Activated CD8-positive, alpha-beta memory T cell treated with anti-CD3 and anti-CD28 coated beads for 48 hours (primary cell): Measurements from ENCODE around the gene GARS1.
"Not testable (repeated sequence)": the region's sequence is repeated elsewhere in the genome, so short reads cannot be mapped to it uniquely, and the experiment has no call there.

Source experiments
- DNase-seq, 3 experiments: peaks; one replicate each; pipeline ENCODE4 v3.0.0-alpha.2; 2020; ENCODE audit warnings: low read depth in 2 of 3, low spot score in 2 of 3

Gene GARS1

DNA sequence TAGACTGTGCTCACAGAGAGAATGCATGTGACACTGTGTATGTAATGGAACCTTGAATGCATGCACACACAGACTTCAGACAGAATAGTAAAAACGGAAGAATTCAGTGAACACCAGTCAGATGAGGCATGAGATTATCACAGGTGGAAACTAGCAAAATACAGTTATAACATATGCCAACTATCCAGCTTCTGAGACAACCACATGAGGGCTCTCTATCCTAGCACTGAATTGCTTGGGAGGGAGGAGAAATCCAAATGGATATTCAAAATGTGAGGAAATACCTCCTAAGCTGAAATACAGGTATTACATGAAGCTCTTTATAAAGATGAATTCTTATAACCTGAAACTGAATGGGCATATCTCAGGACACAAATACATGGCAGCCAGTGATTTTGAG lies 30.6 kb downstream of the GARS1 start:
- DNase-seq: no peak

- no peak for DNase-seq
Observed at GRCh38 chr7:30627026-30627425, 32.3 kb downstream of the GARS1 start.

DNA sequence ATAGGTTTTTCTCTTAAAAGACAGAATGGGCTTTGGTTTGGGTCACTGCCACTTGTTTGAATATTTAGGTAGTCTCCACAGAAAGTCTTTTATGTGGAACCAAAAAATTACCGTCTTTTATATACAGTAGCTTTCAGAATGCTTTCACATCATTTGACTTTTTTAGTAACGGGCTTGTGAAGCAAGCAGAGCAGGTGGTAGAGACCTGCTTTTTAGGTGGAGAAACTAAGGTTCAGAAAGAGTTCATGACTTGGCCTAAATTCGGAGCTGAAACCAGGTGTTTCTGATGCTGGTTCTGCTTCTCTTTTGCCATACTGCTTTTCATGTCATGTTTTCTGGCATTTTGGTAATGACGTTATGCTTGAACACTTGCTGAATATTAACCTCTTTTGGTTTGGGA lies 36.3 kb downstream of the GARS1 start:
- no peak for DNase-seq

DNA sequence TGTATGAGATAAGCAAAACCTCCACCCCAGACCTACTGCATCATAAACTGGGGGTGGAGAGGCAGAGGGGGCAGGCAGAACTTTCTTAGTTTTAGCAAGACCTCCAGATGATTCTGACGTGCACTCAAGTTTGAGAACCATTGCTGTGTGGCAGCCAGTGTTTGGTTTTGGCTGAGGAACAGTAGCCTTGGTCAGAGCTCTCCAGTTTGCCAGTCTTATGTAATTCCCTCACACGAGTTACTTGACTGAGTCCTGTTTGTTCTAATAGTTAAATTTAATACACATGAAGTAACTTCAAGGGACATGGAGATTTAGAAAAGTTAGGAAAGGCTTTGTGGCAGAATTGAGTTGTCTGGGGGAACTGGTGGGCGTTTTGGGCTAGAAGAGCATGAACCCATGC lies 38.5 kb downstream of the GARS1 start:
- DNase-seq: no peak

- no peak for DNase-seq
Observed at GRCh38 chr7:30634193-30634626, 39.5 kb downstream of the GARS1 start.

DNA sequence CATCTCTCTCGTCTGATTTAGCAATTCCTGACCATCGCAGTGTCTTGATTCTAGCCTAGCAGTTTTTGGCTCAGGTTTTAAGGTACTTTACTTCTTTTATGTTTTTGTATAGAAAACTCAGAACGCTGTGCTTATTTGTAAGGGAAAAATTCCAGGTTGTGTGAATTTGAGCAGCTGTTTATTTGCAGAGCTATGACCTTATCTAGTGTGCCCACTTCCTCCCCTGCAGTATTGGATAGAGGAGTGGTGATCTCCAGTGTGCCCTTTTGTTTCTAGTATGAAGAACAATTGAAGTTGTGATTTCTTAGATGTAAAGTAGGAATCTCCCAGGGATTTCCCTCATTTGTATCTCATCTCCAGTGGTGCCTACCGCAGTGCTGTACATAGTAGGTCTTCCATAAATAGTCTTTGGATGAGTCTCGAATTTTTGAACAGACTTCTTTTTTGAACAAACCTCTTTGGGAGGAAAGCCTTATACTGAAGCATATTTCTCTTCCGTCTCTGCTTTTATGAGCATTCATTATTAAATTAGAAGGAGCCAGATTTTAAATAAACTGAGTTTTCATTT lies 40.0 kb downstream of the GARS1 start:
- DNase-seq: no peak

DNA sequence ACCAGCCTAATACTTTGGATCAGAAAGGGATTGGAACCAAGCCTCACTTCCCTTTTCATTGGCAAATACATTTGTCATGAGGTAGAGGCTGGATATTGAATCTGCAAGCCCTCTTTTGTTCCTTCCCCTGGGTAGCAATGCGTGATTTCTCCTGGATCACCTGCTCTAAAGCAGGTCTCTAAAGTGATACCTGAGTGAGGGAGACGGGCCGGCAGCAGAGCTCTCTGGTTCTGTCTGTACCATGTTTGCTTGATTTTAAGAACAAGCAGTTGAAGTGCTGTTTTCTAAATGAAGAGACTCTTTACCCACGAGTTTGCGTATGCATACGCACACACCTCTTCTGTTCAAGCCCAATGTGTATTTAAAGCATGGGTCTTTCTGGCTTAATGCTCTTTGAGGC lies 41.1 kb downstream of the GARS1 start:
- no peak for DNase-seq

DNA sequence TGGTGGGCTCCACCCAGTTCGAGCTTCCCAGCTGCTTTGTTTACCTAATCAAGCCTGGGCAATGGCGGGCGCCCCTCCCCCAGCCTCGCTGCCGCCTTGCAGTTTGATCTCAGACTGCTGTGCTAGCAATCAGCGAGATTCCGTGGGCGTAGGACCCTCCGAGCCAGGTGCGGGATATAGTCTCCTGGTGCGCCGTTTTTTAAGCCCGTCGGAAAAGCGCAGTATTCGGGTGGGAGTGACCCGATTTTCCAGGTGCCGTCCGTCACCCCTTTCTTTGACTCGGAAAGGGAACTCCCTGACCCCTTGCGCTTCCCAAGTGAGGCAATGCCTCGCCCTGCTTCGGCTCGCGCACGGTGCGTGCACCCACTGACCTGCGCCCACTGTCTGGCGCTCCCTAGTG lies 47.6 kb downstream of the GARS1 start:
- not testable (repeated sequence) for DNase-seq

DNA sequence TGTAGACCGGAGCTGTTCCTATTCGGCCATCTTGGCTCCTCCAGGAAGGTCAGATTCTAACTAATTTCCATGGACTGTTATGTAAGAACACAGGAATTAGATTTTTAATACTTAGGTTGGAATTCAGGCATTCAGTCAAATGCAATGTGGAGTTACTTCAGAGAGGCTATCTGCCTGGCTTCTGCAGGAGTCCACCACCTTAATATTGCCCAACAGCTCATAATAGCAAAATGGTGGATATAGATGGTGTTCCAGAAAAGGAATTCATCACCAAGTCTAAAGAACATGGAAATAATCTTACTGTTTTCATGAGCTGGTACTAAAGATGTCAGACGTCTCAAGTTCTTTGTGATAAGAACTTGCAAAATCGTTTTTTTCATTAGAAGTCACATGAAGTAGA lies 48.1 kb downstream of the GARS1 start:
- no peak for DNase-seq

DNA sequence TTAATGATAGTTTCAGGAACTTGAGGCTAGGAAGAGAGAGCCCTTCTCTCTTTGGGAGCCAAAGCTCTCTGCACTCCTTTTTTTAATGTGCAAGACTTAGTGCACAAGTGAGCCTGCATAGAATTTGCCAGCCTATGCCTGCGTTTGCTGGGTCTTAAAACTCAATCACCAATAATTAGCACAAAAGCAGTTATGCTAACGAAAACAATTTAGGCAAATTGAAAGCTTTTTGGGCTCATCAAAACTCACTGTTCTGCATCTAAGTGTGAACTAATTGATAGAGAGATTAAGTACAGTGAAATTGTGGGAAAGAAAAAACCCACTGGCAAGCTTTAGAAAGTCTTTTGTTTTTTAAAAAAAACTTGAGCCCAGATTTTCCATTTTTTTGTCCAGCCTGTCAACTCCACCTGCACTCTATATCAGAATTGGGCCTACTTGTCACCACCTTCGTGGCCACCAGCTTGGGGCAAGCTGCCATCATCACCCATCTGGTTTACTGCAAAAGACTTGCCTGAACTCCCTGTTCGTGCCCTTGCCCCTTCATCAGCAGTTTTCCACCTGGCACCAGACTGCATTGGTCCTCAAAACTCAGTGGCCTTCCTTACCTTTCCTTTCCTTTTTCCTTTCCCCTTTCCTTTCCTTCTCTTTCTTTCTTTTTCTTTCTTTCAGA lies 49.7 kb downstream of the GARS1 start:
- DNase-seq: no peak

GRCh38 chr7:30645661-30646060 lies 51.0 kb downstream of the GARS1 start:
- no peak for DNase-seq

- no peak for DNase-seq
Observed at GRCh38 chr7:30646154-30646553, 51.5 kb downstream of the GARS1 start.

DNA sequence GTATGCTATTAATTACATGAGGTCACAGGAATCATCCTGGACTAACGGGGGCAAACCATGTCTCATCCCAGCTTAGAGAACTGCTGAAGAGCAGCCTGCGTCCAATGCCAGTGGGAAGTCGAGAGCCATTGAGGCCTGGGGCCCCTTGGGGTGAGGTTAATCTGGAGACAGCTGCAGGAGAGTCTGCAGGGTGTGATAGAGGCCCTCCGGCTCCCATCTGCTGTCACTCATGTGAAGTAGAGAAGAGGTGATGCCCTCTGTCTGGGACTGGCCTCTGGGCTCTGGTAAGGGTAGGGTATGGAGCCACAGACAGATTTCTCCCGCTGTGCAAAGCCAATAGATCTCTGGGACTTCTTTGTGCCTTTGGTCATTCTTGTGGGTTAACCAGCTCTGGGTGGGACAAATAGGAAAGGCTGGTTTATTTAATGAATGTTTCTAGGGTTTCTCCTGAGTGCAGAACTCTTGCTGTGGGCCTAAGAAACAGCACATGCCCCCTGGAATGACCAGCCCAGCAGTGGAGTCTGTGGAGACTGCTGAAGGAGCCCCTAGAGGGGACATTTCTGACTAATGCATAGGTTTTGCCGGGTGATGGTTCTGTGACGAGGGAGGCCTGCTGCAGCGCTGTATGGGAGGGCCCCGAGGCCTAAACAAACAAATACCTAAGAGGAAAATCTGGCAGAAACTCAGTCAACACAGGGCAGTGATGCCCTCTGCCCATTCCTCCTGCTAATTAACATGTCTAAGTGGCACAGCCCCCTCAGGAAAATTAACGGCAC lies 53.1 kb downstream of the GARS1 start:
- DNase-seq: no peak

- DNase-seq: no peak
Observed at GRCh38 chr7:30648744-30649540, 54.3 kb downstream of the GARS1 start.

DNA sequence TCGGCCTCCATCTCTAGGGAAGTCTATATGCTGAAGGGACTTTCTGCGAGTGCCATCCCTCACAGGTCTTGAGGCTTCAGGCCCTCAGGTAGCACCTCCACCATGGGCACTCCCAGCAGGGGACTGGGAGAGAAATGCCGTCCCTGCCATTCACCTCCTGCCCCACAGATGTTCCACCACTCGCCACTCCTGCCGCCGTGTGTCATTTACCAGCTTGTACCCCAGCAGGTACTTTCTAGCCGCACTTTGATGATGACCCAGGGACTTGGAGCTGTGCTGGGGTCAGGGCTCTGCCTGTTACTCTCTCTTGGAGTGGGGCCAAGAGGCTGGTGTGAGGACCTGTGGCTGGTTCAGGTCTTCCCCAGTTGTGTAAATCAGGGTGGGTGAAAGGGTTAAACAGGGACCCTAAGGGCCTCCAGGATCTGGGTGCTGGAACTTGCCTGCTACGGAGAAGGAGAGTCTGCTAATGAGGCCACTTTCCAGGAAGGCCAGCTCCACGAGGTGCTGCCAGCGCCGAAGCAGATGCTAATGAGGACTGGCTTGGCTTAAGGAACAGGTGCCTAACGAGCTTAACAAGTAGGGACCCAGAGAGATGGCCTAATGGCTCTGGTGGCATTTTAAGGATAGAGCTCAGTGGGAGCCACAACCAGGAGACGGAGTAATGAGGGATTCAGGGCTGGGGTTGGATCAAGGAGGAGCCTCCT lies 55.2 kb downstream of the GARS1 start:
- no peak for DNase-seq

- no peak for DNase-seq
Observed at GRCh38 chr7:30650421-30650808, 55.7 kb downstream of the GARS1 start.

DNA sequence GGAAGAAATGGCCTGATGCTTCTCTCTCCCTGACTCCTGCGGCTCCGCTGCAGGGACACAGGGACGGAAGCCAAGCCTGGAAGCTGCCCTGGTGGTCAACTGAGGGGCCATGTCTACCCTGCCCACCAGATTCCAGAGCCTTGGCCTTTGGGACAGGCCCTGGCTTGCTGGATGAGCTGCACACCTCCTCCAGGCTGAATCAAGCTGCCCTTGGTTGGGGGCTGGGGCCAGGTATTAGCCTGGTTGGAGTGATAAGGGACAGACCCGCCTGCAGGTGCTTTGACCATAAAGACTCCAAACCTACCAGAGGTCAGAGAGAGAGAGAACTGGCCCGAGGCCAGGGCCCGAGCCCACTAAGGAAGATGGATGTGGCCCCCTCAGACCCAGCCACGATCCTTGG lies 57.5 kb downstream of the GARS1 start:
- no peak for DNase-seq

- DNase-seq: no peak
Observed at GRCh38 chr7:30652698-30653641, 58.3 kb downstream of the GARS1 start.

- DNase-seq: no peak
Observed at GRCh38 chr7:30654296-30655090, 59.8 kb downstream of the GARS1 start.
